OCI-M2 (cell line): ENCODE data around the gene SF3B1.
"Not testable (repeated sequence)": the region's sequence is repeated elsewhere in the genome, so short reads cannot be mapped to it uniquely, and the experiment has no call there.

Experiments used
- DNase-seq: peaks from one replicate; lab custom pipeline; 2025; ENCODE audit not compliant: unreplicated experiment; lab: John Stamatoyannopoulos, UW

The SF3B1 gene

GRCh38 chr2:197434541-197435513 lies at the start of gene SF3B1:
Gene SF3B1, minus strand, starts transcription at chr2:197435028. Its CDS starts 29 bp downstream, at chr2:197434999.
- DNase-seq: peak; percentile 69

GRCh38 chr2:197484248-197484647 lies 49.4 kb upstream of the SF3B1 start:
- not testable (repeated sequence) for DNase-seq

GRCh38 chr2:197480165-197481036 lies 45.6 kb upstream of the SF3B1 start:
- no peak for DNase-seq

- no peak for DNase-seq
These were observed 43.0 kb upstream of the SF3B1 start for GRCh38 chr2:197477797-197478196.

GRCh38 chr2:197472166-197472565 lies 37.3 kb upstream of the SF3B1 start:
- DNase-seq: no peak

GRCh38 chr2:197464175-197464574 lies 29.3 kb upstream of the SF3B1 start:
- DNase-seq: no peak

GRCh38 chr2:197461057-197461456 lies 26.2 kb upstream of the SF3B1 start:
- DNase-seq: no peak

- no peak for DNase-seq
These were observed 25.8 kb upstream of the SF3B1 start for GRCh38 chr2:197460649-197461048.

GRCh38 chr2:197455428-197455827 lies 20.6 kb upstream of the SF3B1 start:
- no peak for DNase-seq

GRCh38 chr2:197454923-197455322 lies 20.1 kb upstream of the SF3B1 start:
- no peak for DNase-seq

- DNase-seq: peak; percentile 23
These were observed 19.1 kb upstream of the SF3B1 start for GRCh38 chr2:197453914-197454398.

GRCh38 chr2:197453123-197453913 lies 18.5 kb upstream of the SF3B1 start, which contains the start of gene COQ10B:
Gene COQ10B, plus strand, starts transcription at chr2:197453552. Its CDS starts 9 bp downstream, at chr2:197453561.
- peak; percentile 95 for DNase-seq

- DNase-seq: no peak
These were observed 17.9 kb upstream of the SF3B1 start for GRCh38 chr2:197452754-197453122.

GRCh38 chr2:197450935-197451358 lies 16.1 kb upstream of the SF3B1 start:
- not testable (repeated sequence) for DNase-seq

GRCh38 chr2:197450465-197450864 lies 15.6 kb upstream of the SF3B1 start:
- no peak for DNase-seq

GRCh38 chr2:197446844-197447243 lies 12.0 kb upstream of the SF3B1 start:
- no peak for DNase-seq

- DNase-seq: no peak
These were observed 10.9 kb upstream of the SF3B1 start for GRCh38 chr2:197445746-197446145.

GRCh38 chr2:197442857-197443256 lies 8.0 kb upstream of the SF3B1 start:
- DNase-seq: no peak

GRCh38 chr2:197437380-197437779 lies 2.6 kb upstream of the SF3B1 start:
- no peak for DNase-seq

GRCh38 chr2:197435598-197436420 lies 981 bp upstream of the SF3B1 start:
- no peak for DNase-seq
